ENCODE data around the gene CCR7.

The CCR7 gene

GRCh38 chr17:40533896-40534295, 31.4 kb downstream of the CCR7 start:
- TF ChIP-seq CTCF (conservative IDR thresholded peaks at IDR 0.05) (no peak), ZFX (IDR thresholded peaks at IDR 0.05) (no peak)
- no peak overlapping the region for H3K27ac ChIP-seq

- no peak overlapping the region for H3K27ac ChIP-seq
- no peak for TF ChIP-seq ZFX (IDR thresholded peaks at IDR 0.05)
- no peak for TF ChIP-seq CTCF (conservative IDR thresholded peaks at IDR 0.05)
These were observed 32.6 kb downstream of the CCR7 start for GRCh38 chr17:40532520-40533253.

- H3K27ac ChIP-seq, result no peak overlapping the region
- TF ChIP-seq CTCF (conservative IDR thresholded peaks at IDR 0.05) (no peak), ZFX (IDR thresholded peaks at IDR 0.05) (no peak)
These were observed 34.0 kb downstream of the CCR7 start for GRCh38 chr17:40531051-40531991.

- H3K27ac ChIP-seq, result no peak overlapping the region
- no peak for TF ChIP-seq CTCF (conservative IDR thresholded peaks at IDR 0.05)
These were observed 34.7 kb downstream of the CCR7 start for GRCh38 chr17:40530531-40530994.

- TF ChIP-seq CTCF (conservative IDR thresholded peaks at IDR 0.05), result no peak
- H3K27ac ChIP-seq, result no peak overlapping the region
These were observed 35.3 kb downstream of the CCR7 start for GRCh38 chr17:40529991-40530390.

- no peak for TF ChIP-seq CTCF (conservative IDR thresholded peaks at IDR 0.05)
- no peak for TF ChIP-seq ZFX (IDR thresholded peaks at IDR 0.05)
- no peak overlapping the region for H3K27ac ChIP-seq
These were observed 36.4 kb downstream of the CCR7 start for GRCh38 chr17:40528692-40529417.
